Right lobe of liver (tissue), 6 donors: ENCODE results near the gene PIK3CD. TPM values are rescaled to one million over a fixed set of nuclear protein-coding genes. Genes with fewer than 3 reads are reported as not detected.

ENCODE experiments used
- ATAC-seq, 4 donors: fragments of 200-7000 bp; cut with Tn5 transposase; one replicate each; pipeline ENCODE4 v1.9.1; 2020; ENCODE audit warnings: mild to moderate bottlenecking in 4 of 4, moderate library complexity in 4 of 4
- DNase-seq, 3 donors: peaks; one replicate each; pipeline ENCODE4 v3.0.0-alpha.2; 2020
- H3K27ac ChIP-seq, 3 donors: fragments of 200-600 bp; one replicate each; pipeline ENCODE4 v1.8.0; 2022
- H3K27me3 ChIP-seq, 2 donors: fragments of 200-600 bp; one replicate each; pipeline ENCODE4 v1.8.0; 2022
- H3K36me3 ChIP-seq, 4 donors: fragments of 200-600 bp; sonication (generic) in 1 of 4; one replicate each; pipeline versions ENCODE4 v1.5.1 to v1.8.0; 2017 to 2022; ENCODE audit warnings: control low read depth in 1 of 4
- H3K4me1 ChIP-seq, 4 donors: fragments of 200-600 bp; sonication (generic) in 1 of 4; one replicate each; pipeline versions ENCODE4 v1.5.1 to v1.8.0; 2017 to 2022; ENCODE audit warnings: control low read depth in 1 of 4
- H3K4me3 ChIP-seq, 3 donors: fragments of 200-600 bp; one replicate each; pipeline ENCODE4 v1.8.0; 2022
- H3K9me3 ChIP-seq, 4 donors: fragments of 200-600 bp; sonication (generic) in 1 of 4; one replicate each; pipeline versions ENCODE4 v1.5.1 to v1.8.0; 2017 to 2022; ENCODE audit warnings: control low read depth in 1 of 4
- POLR2A ChIP-seq: fragments of 450-650 bp; IDR thresholded peaks from one replicate; pipeline ENCODE4 v1.6.1; 2017; ENCODE audit warnings: antibody characterized with exemption, mild to moderate bottlenecking
- WGBS: methylation state at CpG from one replicate; pipeline ENCODE4 v1.1.6; 2018; ENCODE audit warnings: low coverage, low lambda C conversion rate; ENCODE audit not compliant: insufficient coverage; ENCODE audit errors: missing lambda C conversion rate; 5-methylcytosine and 5-hydroxymethylcytosine counted together
- intact Hi-C, 2 donors: fragments of 100-400 bp; cut with DNase I; formaldehyde crosslinking; loops; one replicate each; pipeline versions ENCODE4 v1.11.2 to v1.14.1; 2022
- total RNA-seq, 6 experiments: library from RNA; depleted of rRNA in 2 of 6; stranded (reverse); fragments of >200 nt in 2 of 6; fragmentation: NEBNext Ultra II Directional in 3 of 6; extraction: Animal tissue kit (Norgen Biotek cat#: 25700) in 3 of 6; gene quantifications; one replicate each; pipeline versions ENCODE4 v1.1.0 to v1.2.4, GENCODE V29; 2016 to 2023
- TF ChIP-seq, protein P1 (sequence below), 4 donors: fragments of 200-600 bp in 3 of 4; fragments of 450-650 bp in 1 of 4; IDR thresholded peaks; one replicate each; pipeline versions ENCODE4 v1.5.1 to v1.8.0; 2016 to 2022; ENCODE audit warnings: antibody characterized with exemption in 4 of 4, mild to moderate bottlenecking in 2 of 4
- donor health status: DM: no; HTN: yes; CAD: no.
- donor health status: DM: no; HTN: no; CAD: no.
- donor health status: DM: no; HTN: no; CAD: no.
- donor health status: DM: no; HTN: yes; CAD: no.
- donor health status: DM: no; HTN: yes; CAD: no.

The PIK3CD gene
- total RNA-seq, 6 experiments from 2014 or later, result 1.4 to 5.8 (median 2.6) TPM

DNA sequence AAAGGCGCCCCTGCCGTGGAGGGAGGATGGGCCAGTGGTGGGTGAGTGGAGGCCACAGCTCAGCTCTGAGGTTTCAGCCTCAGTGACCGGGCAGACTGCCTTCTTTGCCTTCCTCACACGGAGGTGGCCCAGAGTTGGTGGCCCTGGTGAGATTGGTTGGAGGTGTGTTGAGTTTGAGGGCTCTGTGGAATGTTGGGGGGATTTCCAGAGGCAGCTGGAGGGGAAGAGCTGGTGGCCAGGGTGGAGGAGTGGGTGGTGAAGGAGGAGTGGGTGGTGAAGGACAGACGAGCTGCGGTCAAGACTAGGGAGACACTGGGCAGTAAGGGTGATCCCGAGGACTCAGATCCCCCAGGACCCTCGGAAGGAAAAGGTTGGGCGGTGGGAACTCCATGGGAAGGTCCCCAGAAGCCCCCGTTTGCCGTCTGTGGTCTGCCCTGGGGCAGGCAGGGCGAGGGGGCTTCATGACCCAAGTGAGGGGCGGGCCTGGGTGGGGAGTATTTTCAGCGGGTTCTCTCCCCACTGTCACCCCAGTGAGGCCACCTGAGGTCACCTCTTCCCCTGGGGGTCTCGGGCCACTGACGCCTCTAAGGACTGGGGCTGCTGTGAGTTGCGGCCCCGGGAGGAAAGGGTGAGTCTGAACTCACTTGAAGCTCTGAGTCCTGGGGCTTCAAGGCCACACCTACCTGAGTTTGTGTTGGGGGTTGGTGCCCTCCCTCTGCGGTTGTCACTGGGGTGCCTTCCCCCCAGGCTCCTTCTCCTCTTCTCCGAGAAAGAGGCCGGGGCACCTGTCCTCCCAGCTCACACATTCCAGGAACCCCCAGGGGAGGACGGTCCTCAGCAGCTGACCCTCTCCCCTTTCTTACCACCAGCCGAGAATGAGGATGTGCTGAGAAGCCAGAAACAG is 22.7 kb upstream of the PIK3CD start:
- Histone ChIP-seq H3K9me3 (no peaks in the 10 kb centered on the region), H3K27ac (no peak overlapping the region), H3K36me3 (no peaks in the 10 kb centered on the region), H3K4me1 (peaks cover 0 to 3% (median 0%) of the 10 kb centered on the region in 4 donors), H3K4me3 (no peak overlapping the region), H3K27me3 (no peaks in the 10 kb centered on the region)
- ATAC-seq (peak in 1 of 4 donors; percentile 4), DNase-seq (no peak)
- intact Hi-C loops, result loop anchor here in 1 of 2 donors (5.0 kb wide), 1 partner anchor 244 kb away; no protein-coding TSS in a partner anchor
- 44% methylated on average over 9 of the region's 23 CpGs for WGBS
- no peak for TF ChIP-seq POLR2A
- TF ChIP-seq, protein P1, sequence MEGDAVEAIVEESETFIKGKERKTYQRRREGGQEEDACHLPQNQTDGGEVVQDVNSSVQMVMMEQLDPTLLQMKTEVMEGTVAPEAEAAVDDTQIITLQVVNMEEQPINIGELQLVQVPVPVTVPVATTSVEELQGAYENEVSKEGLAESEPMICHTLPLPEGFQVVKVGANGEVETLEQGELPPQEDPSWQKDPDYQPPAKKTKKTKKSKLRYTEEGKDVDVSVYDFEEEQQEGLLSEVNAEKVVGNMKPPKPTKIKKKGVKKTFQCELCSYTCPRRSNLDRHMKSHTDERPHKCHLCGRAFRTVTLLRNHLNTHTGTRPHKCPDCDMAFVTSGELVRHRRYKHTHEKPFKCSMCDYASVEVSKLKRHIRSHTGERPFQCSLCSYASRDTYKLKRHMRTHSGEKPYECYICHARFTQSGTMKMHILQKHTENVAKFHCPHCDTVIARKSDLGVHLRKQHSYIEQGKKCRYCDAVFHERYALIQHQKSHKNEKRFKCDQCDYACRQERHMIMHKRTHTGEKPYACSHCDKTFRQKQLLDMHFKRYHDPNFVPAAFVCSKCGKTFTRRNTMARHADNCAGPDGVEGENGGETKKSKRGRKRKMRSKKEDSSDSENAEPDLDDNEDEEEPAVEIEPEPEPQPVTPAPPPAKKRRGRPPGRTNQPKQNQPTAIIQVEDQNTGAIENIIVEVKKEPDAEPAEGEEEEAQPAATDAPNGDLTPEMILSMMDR (IDR thresholded peaks at IDR 0.05), result no peak

DNA sequence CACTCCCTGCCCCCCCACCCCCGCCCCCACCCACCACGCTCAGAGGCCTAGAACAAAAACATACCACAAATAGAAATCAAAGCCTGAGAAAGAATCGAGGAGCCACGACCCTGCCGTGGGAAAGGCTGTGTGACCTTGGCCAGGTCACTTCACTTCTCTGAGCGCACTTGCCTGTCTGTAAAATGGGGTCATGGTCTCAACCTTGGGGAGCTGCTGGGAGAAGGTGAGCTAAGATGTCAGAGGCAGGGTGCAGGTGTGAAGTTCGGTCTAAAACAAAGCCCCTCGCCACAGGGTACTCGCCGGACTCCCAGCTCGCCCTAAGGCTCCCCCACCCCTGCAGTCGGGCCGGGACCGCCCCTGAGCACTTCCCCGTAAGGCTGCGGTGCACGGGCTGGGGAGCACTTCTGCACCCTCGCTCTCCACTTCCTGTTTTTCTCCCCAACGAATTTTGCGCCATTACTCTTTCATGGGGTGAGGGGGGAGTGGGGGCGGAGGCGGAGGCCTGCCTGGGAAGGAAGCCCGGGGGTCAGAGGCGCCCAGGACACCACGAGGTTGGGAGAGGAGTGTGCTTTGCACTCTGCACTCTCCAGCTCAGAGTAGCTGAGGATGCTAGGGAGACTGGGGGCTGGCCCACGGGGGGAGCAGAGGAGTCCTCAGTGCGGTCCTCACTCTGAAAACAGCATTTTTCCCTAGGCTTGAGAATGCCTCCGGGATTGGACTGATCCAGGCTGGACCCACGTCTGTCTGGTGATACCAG is 21.9 kb upstream of the PIK3CD start:
- 18% methylated on average over 9 of the region's 29 CpGs for WGBS
- Histone ChIP-seq H3K9me3 (no peaks in the 10 kb centered on the region), H3K27ac (no peak overlapping the region), H3K27me3 (no peaks in the 10 kb centered on the region), H3K4me1 (peaks cover 0 to 3% (median 0%) of the 10 kb centered on the region in 4 donors), H3K4me3 (no peak overlapping the region), H3K36me3 (no peaks in the 10 kb centered on the region)
- peak; percentile 62 to 81 (median 71) for DNase-seq
- ATAC-seq, result peak; percentile 48 to 58 (median 52)
- intact Hi-C loops, result loop anchor here in 1 of 2 donors (5.0 kb wide), 1 partner anchor 243 kb away; no protein-coding TSS in a partner anchor
- TF ChIP-seq POLR2A, result no peak
- TF ChIP-seq, protein P1 (IDR thresholded peaks at IDR 0.05), result no peak

DNA sequence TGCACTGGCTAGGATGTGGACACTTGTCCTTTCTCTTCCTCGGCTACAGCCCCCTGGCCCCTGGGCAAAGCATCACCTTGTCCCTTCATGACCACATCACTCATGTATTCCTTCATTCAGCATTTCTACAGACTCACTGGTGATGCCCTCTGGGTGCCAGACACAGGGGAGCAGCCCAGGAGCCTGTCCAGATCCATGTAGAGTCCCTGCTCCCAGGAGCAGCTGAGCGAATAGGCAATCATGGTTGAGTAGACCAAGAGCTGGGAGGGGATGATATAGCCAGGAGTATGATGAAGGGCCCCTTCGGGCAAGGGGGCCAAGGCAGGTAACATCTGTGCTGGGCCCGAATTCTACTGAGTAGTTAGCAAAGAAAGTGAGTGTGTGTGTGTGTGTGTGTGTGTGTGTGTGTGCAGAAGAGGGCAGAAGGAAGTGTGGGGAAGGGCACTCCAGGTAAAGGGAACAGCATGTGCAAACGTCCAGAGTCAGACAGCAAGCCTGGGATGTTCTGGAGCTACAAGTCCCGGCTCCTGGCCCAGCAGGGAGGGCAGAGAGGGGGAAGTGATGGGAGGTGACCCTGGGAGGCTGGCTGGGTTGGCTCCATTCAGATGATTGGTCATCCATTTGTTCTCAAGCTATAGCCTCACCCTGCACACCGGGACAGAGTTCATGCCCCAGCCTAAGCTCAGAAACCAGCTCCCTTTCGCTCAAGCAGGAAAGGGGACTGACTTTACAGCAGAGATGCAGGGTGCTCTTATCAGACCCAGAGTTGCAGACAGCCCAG is 21.0 kb upstream of the PIK3CD start:
- intact Hi-C loops, result no loop called here

More for the DNA sequence above, 21.0 kb upstream of the PIK3CD start:
- Histone ChIP-seq H3K4me3 (no peak overlapping the region), H3K4me1 (peaks cover 0 to 3% (median 0%) of the 10 kb centered on the region in 4 donors), H3K9me3 (no peaks in the 10 kb centered on the region), H3K27ac (no peak overlapping the region), H3K36me3 (no peaks in the 10 kb centered on the region), H3K27me3 (no peaks in the 10 kb centered on the region)
- TF ChIP-seq, protein P1 (IDR thresholded peaks at IDR 0.05), result no peak
- no peak for TF ChIP-seq POLR2A
- DNase-seq, result no peak
- 64% methylated on average over 7 of the region's 8 CpGs for WGBS
- ATAC-seq, result no peak
